ENCODE data around the gene SGMS1. TPM values are rescaled to one million over a fixed set of nuclear protein-coding genes. Genes with fewer than 3 reads are reported as not detected.
"Not testable (repeated sequence)": the region's sequence is repeated elsewhere in the genome, so short reads cannot be mapped to it uniquely, and the experiment has no call there.

Gene SGMS1
- polyA plus RNA-seq, 3 donors = 48.9 to 52.5 (median 50.2) TPM

GRCh38 chr10:50648089-50648934 lies 24.6 kb upstream of the SGMS1 start:
- DNase-seq (ENCODE audit: extremely low read depth in 1 of 11, low read depth in 9 of 11, low spot score in 4 of 11) = no peak

DNA sequence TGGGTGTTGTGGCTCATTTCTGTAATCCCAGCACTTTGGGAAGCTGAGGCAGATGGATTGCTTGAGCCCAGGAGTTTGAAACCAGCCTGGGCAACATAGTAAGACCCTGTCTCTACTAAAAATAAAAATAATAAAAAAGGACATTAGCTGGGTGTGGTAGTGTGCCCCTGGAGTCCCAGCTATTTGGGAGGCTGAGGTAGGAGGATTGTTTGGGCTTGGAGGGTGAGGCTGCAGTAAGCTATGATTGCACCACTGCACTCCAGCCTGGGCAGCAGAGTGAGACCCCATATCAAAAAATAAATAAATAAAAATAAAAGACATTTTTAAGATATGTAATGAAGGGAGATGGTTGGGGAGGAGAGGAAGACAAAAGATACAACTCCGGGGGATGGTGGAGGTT lies 23.6 kb upstream of the SGMS1 start:
- DNase-seq (ENCODE audit: extremely low read depth in 1 of 11, low read depth in 9 of 11, low spot score in 4 of 11) = not testable (repeated sequence)

- no peak for DNase-seq (ENCODE audit: extremely low read depth in 1 of 11, low read depth in 9 of 11, low spot score in 4 of 11)
These were observed 21.5 kb upstream of the SGMS1 start for GRCh38 chr10:50645236-50645635.

DNA sequence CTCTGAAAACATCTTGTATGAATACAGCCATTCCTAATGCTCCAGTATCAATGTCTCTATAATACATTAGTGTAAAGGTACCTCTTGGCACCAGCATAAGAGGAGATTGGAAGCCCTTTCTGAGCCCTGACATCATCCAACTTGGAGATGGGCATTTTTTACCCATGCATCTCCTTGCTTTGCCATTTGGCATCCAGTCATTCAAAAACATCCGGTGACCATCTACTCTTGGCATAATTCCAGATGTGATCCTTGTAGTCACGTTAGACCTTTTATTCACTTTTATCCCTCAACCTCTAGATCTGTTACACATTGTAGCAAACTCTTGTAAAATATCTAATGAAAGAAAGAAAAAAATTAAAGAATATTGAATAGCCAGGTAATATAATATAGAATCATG lies 17.9 kb upstream of the SGMS1 start:
- no peak for DNase-seq (ENCODE audit: extremely low read depth in 1 of 11, low read depth in 9 of 11, low spot score in 4 of 11)

GRCh38 chr10:50640238-50640637 lies 16.5 kb upstream of the SGMS1 start:
- DNase-seq (ENCODE audit: extremely low read depth in 1 of 11, low read depth in 9 of 11, low spot score in 4 of 11) = no peak

- no peak for DNase-seq (ENCODE audit: extremely low read depth in 1 of 11, low read depth in 9 of 11, low spot score in 4 of 11)
These were observed 13.1 kb upstream of the SGMS1 start for GRCh38 chr10:50636618-50637579.

DNA sequence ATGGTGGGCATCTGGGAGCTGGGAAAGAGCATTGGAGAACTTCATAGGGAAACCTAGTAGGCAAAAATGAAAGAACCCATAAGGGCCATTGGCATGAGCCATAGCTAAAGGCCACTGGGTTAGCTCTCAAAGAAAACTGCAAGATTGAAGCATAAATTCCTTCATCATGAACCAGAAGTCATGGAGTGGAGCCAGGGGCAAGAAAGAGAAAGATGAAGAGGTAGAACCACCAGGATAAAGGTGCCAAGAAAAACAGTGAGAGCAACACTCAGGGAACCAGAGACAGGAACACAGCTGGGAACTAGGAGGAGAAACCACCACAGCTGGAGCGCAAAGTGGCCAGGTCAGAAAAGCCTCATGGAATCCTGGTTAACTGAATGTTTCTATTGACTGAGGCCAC lies 11.5 kb upstream of the SGMS1 start:
- DNase-seq (ENCODE audit: extremely low read depth in 1 of 11, low read depth in 9 of 11, low spot score in 4 of 11) = no peak

DNA sequence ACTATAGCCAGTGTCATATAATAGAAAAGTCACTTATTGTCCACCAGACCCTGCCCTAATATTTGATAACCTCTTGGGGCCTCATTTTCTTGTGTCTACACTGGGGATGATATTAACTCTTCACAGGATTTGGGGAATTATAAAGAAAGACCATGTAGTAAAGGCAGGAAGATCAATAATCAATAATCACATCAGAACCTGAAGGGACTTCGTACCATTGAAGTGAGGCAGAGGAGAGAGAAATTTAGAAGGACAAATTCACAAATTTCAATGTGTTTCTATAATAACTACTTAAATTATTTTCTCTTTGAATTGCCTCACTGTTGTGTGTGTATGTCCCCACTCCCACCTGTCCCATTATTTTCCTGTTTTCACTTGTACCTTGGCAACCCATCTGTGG lies 10.7 kb upstream of the SGMS1 start:
- no peak for DNase-seq (ENCODE audit: extremely low read depth in 1 of 11, low read depth in 9 of 11, low spot score in 4 of 11)

DNA sequence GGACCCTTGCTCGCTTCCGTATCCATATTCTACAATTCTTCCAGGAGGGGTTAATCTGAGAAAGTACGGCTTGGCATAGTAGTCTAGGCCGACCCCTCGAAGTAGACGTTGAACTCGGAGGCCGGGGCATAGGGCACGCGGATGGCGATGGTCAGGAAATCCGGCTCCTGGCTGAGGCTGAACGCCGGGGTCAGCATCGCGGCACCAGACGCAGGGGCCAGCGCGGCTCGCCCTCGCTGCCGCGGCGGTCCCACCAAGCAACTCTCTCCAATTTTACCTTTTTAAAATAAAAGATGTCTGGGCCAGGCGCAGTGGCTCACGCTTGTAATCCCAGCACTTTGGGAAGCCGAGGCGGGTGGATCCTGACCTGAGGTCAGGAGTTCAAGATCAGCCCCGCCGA lies 7.3 kb upstream of the SGMS1 start:
- DNase-seq (ENCODE audit: extremely low read depth in 1 of 11, low read depth in 9 of 11, low spot score in 4 of 11) = no peak

DNA sequence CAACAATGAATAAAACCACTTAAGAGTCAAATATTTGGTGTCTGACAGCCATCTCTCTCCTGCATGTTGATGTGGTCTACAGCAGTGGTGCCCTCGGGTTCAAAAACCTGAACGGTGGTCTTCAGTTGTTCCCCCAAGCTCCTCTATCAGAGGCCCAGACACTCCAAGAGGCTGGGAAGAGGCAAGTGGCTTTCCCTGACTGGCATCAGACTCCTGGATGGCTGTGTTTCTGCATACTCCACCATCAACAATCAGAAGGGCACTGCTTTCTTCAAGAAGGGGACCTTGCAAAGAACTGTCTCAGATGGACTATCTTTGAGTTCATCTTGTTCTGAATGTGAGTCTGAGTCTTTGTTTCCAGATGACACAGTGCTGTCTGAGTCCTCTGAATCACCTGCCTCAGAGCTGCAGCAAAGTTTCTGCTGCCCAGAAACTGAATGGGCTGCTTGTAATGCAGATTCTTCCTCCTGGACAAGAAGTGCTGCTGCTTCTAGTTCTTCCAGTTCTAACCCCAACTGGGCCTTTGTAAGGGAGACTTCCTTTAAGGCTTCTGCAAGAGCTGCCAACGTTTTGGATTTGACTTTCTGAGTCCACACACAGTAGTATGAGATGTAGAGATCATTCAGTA lies 5.9 kb upstream of the SGMS1 start:
- no peak for DNase-seq (ENCODE audit: extremely low read depth in 1 of 11, low read depth in 9 of 11, low spot score in 4 of 11)

DNA sequence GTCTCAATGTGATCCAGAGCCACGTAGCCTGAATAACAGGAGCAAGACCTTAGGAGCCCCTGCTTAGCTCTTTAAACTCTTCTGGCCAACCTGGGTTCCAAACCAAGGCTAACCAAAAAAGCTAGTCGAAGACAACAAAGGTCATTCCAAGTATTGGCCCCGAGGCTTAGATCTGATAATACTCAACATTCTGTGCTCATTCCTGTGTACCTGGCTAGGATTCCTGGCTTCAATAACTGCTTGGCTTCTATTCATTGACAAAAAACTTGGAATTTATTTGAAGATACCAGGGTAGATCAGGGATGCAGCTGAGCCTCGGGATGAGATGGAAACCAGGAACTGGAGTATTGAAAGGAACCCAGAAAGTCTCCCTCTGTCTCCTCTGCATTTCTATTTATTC lies 4.1 kb upstream of the SGMS1 start:
- DNase-seq (ENCODE audit: extremely low read depth in 1 of 11, low read depth in 9 of 11, low spot score in 4 of 11) = no peak

GRCh38 chr10:50627443-50627842 lies 3.7 kb upstream of the SGMS1 start:
- no peak for DNase-seq (ENCODE audit: extremely low read depth in 1 of 11, low read depth in 9 of 11, low spot score in 4 of 11)

DNA sequence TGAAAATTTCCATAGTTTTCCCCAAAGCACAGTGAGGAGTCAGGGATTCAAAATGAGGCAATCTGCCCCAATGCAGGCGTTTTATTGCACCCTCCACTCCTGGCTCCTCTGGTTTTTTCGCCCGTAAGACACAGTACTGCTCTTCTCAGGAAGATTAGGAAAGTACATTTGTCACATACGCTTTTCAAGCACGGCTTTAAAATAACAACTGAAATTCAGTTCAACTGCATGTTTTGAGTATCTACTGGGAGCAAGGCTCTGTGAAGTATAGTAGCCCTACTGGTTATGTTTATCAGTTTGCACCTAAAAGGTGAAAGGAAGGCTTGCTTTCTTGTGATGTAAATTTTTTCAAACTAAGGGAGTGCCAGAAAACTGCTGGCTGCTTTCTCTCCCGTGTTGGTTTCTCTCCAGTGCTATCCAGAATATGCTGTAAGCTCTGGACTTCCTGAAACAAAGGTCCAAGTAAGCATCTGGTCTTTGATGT lies 1.9 kb upstream of the SGMS1 start:
- no peak for DNase-seq (ENCODE audit: extremely low read depth in 1 of 11, low read depth in 9 of 11, low spot score in 4 of 11)

GRCh38 chr10:50624866-50625501 lies 1.2 kb upstream of the SGMS1 start:
- DNase-seq (ENCODE audit: extremely low read depth in 1 of 11, low read depth in 9 of 11, low spot score in 4 of 11) = peak in 8 of 11 donors; percentile 53 to 85 (median 69)

DNA sequence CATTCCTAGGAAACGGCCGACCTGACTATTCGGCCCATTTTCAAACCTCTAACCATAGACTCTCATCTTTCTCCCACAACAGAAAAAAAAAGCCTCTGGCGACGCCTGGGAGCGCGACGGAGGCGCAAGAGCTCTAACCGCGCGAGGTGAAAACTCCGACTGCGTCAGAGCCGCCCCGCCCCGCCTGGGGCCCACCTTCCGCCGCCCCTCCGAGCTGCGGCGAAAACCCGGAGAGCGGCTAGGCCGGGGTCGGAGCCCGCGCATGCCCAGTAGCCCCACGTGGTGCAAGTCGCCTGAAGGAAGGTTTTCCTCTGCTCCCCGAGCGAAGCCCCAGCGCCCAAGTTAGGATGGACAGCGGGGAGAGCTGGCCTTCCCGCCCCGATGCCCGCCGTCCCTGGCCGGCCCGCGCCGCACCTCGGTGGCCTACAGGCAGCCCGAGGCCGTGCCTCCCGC lies 683 bp upstream of the SGMS1 start:
- DNase-seq (ENCODE audit: extremely low read depth in 1 of 11, low read depth in 9 of 11, low spot score in 4 of 11) = peak; percentile 84 to 95 (median 93)

- DNase-seq (ENCODE audit: extremely low read depth in 1 of 11, low read depth in 9 of 11, low spot score in 4 of 11) = peak in 1 of 11 donors; percentile 30
These were observed 772 bp downstream of the SGMS1 start for GRCh38 chr10:50622706-50623662.

DNA sequence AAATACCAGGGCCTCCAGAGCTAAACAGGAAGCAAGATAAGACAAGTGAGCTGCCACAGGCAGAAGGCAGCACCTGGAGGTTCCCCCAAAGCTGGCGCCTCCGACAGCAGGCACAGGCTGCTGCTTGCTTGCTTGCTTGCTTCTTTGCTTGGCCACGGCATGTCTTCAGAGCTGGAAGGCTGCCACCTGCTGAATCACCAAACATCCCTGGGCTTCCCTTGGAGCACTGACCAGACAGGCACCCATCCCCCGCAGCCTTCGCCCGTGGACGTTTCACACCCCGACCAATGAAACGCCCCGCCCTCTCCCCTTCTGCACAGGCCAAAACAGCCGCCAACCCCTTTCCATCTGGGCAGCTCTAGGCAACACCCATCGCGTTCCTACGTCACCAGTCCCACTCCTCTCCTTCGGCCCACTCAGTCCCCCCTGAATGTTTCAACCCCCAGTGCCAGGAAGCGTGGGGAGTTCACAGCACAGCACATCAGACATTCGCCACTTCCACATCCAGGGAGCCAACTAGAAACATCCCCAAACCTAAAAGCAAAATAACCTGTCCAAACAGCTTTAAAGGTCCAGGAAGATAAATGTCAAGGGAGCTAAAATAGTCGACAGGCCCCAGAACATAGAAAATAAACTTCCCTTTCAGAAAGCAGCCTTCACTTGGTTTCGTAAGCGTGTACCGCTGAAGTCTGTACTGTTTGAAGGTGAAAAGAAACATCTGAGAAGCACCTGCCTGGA lies 1.6 kb downstream of the SGMS1 start:
- peak in 5 of 11 donors; percentile 58 to 79 (median 69) for DNase-seq (ENCODE audit: extremely low read depth in 1 of 11, low read depth in 9 of 11, low spot score in 4 of 11)

All from renal cortex interstitium (tissue), 11 donors.